ENCODE results near the gene ASGR2.

DNA sequence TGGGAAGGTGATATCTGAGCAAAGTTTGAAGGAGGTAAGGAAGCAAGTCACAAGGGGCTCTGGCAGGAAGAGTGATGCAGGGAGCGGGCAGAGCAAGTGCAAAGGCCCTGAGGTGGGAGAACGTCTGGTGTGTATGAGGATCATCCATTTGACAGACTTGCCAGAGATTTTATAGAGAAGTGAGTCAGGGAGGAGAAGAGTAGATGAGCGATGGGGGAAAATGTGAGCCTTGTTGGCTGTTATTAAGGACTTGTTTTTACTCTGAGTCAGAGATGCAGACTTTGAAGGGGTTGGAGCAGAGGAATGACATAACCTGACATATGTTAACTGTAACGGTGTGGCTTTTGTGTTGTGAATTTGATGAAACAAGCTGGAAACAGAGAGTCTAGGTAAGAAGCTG, 31.0 kb downstream of the ASGR2 start:
- TF ChIP-seq, protein P1, sequence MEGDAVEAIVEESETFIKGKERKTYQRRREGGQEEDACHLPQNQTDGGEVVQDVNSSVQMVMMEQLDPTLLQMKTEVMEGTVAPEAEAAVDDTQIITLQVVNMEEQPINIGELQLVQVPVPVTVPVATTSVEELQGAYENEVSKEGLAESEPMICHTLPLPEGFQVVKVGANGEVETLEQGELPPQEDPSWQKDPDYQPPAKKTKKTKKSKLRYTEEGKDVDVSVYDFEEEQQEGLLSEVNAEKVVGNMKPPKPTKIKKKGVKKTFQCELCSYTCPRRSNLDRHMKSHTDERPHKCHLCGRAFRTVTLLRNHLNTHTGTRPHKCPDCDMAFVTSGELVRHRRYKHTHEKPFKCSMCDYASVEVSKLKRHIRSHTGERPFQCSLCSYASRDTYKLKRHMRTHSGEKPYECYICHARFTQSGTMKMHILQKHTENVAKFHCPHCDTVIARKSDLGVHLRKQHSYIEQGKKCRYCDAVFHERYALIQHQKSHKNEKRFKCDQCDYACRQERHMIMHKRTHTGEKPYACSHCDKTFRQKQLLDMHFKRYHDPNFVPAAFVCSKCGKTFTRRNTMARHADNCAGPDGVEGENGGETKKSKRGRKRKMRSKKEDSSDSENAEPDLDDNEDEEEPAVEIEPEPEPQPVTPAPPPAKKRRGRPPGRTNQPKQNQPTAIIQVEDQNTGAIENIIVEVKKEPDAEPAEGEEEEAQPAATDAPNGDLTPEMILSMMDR (conservative IDR thresholded peaks at IDR 0.05; ENCODE audit: low read length) = no peak
- no peak for TF ChIP-seq EZH2phosphoT487 (IDR thresholded peaks at IDR 0.05; ENCODE audit: borderline replicate concordance, low read depth, low read length)
